ENCODE results near the gene TRNP1.
A peak's percentile ranks its signal among the peaks of the same experiment; 100 is the strongest.
"Not testable (repeated sequence)": the region's sequence is repeated elsewhere in the genome, so short reads cannot be mapped to it uniquely, and the experiment has no call there.

The TRNP1 gene, protein sequence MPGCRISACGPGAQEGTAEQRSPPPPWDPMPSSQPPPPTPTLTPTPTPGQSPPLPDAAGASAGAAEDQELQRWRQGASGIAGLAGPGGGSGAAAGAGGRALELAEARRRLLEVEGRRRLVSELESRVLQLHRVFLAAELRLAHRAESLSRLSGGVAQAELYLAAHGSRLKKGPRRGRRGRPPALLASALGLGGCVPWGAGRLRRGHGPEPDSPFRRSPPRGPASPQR

DNA sequence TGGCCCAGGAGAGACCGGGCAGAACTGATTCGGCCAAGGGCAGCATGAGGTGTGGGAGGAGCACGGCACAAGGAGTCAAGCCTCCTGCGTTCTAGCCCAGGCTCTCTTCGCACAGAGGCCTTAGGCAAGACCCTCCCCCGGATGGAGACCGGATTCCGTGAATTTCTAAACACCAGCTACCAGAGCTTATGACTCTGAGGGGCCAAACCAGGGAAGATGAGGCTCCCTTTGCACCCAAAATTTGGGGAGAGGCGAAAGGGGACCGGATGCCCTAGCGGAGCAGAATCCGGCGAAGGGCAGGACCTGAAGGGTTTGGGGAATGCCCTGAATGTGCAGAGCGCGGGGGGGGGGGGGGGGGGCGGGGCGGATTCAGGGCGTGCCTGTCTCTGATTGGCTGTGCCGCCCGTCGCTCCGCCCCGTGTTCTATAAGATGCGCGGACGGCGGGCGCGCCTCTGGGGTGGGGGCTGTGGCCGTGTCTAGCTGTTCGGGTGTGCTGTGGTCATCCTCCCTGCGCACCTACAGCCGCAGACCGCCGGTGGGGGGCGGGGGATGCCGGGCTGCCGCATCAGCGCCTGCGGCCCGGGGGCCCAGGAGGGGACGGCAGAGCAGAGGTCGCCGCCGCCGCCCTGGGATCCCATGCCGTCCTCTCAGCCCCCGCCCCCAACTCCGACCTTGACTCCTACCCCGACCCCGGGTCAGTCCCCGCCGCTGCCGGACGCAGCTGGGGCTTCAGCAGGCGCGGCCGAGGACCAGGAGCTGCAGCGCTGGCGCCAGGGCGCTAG lies at the start of gene TRNP1:
Gene TRNP1, plus strand, starts transcription at position 456 of the 783 bp plus-strand sequence. Its CDS starts 95 bp downstream, at position 551.
- peak; percentile 76 for DNase-seq

DNA sequence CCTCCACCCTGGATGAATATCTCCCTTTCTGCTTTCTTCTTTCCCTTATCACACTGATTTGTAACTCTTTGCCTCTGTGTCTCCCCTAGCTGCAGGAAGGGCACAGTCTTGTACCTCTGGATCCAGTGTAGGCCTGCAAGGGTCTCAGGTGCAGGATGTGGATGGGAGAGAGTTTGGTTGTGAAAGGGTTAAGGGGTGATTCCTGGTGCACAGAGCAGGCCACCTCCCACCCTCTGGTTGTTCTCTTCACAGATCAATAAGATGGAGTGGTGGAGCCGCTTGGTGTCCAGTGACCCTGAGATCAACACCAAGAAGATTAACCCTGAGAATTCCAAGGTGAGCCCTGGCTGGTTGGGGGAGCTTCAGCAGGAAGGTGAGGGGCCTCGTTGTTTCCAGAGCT lies 48.4 kb upstream of the TRNP1 start:
- no peak for DNase-seq

DNA sequence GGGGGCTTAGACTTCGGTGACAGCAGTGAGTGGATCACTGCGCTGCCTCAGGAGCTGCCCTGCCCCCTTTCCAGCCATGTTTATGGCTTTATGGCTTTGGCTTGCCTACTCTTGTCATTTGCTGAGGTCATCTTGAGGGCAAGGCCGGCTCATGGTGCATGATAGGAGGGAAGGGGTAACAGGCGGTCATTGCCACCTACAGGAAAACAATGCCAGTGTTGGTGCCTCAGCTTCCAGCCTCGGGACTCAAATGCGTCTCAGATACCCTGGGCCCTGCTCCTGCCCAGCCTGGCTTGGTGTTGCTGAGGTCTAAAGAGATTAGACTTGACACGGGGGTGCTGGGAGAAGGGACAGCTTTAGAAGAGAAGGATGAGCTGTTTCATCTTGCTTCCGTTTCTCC lies 47.8 kb upstream of the TRNP1 start:
- DNase-seq = no peak

DNA sequence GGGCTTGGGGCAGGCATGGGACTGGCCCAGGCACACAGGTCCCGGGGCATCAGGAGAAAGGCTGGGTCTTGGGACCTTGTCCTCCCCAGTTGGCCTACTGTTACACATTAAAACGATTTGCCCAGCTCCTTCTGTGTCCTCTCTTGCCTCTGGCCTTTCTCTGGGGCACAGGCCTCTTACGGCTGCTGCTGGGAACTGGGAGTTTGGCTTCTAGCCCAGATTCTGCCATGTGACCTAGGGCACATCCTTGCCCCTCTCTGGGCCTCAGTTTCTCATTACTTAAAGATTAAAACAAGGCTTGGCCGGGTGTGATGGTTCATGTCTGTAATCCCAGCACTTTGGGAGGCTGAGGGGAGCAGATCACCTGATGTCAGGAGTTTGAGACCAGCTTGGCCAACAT lies 47.2 kb upstream of the TRNP1 start:
- DNase-seq = no peak

DNA sequence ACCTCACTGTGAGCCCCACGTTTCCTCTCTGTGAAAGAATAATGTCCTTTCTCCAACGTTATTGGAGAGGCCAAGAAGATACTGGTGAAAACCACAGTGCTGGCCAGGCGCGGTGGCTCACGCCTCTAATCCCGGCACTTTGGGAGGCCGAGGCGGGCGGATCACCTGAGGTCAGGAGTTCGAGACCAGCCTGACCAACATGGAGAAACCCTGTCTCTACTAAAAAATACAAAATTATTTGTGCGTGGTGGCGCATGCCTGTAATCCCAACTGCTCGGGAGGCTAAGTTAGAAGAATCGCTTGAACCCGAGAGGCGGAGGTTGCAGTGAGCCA lies 44.8 kb upstream of the TRNP1 start:
- DNase-seq = not testable (repeated sequence)

DNA sequence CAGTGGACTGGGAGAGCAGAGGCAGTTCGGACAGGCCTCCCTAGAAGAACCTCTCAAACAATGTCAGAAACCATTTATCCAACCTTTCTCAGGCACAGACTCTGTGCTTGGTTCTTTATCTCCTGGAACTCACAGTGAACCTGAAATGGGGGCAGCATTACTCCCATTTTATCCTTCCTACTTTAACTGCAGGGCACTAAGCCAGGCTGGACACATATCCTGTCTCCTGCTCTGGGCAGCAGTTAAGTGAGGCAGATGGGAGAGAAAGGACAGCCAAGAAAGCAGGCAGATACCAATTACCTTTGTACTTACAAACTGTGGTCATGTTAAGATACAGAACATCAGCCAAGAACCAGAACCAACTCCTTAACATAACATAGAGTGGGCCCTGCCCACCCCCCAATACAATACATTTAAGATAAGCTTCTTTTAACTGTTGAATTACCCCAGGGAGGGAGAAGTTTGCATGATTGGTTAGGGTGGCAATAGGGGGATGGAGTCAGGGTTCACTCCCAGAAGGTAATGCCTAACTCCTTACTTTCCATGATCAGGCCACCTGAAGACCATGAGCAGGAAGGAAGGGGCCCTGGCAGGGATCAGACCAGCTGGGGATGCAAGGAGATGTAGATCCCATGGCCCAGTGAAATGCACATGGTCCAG lies 44.1 kb upstream of the TRNP1 start:
- no peak for DNase-seq

DNA sequence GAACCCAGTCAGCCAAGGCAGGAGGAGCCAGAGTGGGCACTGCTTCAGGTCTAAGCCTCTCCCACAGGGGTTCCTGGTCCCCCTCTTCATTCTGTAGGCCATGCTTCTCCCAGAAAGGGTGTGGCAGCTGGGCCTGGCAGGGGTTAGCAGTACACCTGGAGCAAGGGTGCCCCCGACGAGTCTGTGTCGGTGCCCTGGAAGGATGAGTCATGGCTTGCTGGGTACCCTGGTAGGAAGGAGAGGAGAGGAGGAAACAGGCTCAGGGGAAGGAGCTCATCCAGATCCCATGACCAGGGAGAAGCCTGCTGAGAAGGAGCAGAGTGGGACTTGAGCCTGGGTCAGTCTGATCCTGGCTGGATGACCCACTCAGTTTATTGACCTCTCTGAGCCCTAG lies 43.6 kb upstream of the TRNP1 start:
- no peak for DNase-seq

DNA sequence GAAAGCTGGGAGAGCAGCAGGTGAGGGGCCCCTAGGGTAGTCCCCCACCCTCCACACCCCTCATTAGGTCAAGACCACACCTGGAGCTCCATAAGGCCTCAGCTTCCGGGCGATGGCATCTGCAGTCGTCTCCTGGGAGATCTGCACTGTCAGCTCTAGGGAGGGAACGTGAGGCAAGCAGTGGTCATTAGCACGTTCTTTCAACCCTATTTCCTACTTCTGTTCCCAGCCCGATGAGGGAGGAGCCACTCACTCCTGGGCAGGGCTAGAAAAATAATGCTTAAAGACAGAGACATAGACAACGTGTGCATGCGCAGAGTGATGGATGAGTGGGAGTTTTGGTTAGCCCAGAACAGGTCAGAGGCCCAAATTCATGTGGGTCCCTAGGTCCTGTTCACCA lies 42.9 kb upstream of the TRNP1 start:
- no peak for DNase-seq

DNA sequence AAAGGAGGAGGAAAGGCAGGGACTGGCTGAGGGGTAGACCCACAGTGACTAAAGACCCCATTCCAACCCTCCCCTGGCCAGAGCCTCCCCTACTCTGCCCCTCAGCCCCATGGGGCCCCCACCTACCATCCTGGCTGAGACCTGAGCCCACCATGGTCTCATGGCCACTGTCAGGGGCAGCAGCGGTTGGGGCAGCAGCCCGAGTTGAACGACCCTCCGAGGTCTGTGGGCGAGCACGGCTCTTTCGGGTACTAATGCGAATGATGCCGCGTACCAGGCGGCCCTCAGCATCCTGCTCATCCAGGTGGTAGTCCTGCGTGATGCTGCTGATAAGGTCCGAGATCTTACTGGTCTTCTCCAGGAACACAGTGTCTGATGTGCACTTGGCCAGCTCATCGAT lies 42.3 kb upstream of the TRNP1 start:
- DNase-seq = no peak

DNA sequence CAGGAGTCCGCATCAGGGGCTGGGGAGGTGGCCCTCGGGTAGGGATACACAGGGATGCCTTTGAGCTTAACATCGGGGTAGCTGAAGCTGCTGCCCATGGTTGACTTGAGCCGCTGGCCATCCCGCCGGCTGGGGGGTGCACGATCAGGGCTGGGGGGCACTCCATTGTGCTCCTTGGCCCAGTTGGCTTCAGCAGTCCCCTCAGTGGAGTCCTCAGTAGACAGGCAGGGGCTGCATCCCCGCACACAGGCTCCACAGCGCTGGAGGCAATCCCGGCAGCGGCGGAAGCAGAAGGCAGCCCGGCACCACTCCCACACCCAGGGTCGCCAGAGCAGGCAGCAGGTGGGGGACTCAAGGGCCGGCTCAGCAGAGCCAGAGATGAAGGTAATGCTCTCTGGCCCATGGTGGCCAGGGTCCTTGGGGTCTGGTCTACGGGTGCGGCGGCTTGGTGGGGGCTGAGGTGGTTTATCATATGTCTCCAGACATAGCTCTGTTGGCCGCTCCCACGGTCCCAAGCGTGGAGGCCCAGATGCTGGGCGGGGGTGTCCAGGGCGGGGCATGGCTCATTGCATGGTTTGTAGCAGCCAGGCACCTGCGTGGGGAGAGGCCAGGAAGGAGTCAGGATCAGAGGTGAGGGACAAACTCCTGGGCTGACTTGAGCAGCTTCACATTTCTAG lies 41.5 kb upstream of the TRNP1 start:
- peak; percentile 35 for DNase-seq

DNA sequence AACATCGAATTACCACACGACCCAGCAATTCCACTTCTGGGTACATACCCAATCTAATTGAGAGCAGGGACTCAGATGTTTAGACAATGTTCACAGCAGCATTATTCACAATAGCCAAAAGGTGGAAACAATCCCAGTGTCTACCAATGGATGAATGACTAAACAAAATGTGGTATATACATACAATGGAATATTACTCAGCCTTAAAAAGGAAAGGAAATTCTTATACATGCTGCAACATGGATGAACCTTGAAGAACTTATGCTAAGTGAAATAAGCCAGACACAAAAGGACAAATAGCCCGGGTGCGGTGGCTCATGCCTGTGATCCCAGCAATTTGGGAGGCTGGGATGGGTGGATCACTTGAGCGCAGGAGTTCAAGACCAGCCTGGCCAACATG lies 40.1 kb upstream of the TRNP1 start:
- no peak for DNase-seq

DNA sequence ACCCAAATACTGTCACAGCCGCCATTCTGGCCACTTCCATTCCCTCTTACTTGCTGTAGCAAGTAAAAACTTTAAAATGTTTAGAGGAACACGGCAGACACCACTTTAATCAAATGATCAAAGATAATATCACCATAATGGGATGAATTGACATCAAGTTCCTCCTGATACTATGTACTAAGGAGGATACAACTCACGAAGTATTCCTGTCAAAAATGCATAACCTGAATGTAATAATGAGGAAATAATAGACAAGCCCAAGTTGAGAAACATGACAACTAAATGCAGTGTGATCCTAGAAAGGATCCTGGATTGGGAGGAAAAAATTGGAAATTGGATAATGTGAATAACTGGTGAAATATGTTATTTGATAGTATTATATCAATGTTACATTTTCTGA lies 37.2 kb upstream of the TRNP1 start:
- no peak for DNase-seq

DNA sequence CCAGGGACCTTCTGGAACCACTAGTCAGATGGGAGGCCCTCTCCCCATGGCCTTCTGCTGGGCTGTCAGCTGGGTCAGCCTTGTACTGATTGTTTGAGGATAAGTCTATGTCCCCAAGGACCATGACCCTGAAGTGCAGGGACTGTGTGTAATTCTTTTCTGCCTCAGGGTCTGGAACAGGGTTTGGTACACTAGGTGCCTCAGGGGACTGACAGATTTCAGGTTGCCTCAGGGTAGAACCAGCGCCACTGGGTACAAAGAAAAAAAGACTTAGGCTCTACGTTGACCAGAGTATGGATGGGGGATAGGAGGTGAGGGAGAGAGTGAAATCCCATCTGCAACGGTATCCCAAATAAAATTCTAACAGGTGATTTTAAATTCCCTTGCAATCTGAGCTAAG lies 36.2 kb upstream of the TRNP1 start:
- no peak for DNase-seq

DNA sequence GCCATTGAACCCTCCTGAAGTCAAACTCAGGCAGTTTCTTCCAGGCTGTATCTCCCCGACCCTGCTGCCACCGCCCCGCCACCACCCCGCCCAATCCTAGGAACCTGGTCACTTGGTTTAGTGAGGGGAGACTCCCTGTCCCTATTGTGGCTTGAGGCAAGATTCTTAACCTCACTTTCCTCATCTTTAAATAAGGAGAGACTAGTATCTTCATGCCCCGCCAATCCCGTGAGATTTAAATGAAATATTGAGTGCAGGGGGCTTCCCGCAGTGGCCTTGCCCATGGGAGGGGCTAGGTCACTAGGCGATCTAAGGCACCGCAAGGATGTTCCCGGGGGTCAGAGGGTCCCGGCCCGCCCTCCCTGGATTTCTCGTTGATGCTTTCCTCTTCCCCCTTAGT lies 34.2 kb upstream of the TRNP1 start:
- DNase-seq = no peak

DNA sequence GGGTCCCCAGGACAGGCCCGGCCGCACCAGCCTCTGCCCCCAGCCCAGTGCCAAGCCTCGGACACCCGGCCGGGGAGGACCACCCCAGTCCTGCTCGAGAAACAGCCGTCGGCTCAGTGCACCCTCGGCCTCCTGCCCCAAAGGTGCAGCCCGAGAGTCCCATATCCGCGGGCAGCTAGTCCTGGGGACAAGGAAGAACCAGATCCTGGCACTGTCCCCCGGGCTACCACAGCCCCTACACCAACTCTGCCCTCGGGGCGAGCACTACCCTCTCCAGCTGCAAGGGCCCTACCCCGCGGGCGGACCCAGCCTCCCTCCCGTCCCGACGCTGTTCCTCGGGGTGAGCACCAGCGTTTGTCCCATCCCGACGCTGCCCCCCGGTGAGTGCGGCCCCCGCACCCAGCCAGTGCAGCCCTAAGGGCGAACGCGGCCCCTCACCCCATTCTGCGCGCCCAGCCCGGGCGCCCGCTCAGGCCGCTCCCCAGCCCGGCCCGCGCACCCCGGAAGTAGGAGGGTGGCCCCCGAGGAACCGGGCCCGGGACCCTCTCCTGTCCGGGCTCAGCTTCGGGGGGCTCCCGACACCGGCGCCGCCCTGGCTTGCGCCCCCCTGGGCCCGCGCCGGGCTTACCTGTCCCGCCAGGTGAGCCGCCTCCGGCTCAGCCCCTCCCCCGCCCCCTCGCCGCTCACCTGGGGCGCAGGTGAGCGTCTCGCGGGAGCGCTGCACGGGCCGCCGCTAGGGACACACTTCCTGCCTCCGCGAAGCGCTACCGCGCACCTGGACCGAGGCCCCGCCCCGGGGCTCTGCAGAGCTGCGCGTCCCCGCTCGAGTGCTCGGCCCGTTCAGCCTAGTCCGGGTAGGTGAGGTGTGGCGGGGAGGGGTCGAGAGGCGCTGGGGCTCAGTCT lies 33.5 kb upstream of the TRNP1 start, which contains the start of gene KDF1:
Gene KDF1, minus strand, starts transcription at position 747 of the 903 bp plus-strand sequence. CDS start 8,088 bp downstream, outside the sequence.
- DNase-seq = no peak

DNA sequence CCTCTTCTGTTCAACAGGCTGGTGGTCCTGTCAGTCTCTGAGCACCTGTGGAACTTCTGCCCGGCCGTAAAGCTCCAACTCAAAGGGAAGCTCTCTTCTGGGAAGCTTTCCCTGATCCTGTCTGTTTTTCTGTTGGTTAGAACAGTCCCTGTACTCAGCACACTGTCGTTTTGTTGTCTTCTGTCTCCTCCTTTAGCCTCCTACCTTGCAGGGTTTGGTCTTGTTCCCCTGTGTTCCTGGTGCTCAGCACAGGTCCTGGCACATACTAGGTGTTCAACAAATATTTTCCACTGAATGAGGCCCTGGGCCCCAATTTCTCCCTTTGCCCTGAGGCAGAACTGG lies 32.9 kb upstream of the TRNP1 start:
- DNase-seq = no peak

DNA sequence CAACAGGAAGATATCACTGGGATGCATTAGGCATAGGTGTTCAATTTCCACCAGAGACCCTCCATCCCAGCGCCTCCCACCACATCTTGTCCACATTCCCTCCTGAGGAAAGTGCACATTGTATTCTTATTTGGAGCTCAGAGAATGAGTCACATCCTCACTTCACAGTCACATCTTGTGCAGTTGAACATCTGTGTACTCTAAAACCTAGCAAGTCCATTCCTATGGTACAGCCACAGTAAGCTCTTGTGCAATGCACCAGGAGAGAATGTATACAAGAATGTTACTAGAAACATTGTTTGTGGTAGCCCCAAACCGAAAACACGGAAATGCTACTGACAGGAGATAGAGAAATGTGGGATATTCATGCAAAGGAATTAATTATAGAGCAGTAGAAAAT lies 31.7 kb upstream of the TRNP1 start:
- DNase-seq = peak; percentile 34

DNA sequence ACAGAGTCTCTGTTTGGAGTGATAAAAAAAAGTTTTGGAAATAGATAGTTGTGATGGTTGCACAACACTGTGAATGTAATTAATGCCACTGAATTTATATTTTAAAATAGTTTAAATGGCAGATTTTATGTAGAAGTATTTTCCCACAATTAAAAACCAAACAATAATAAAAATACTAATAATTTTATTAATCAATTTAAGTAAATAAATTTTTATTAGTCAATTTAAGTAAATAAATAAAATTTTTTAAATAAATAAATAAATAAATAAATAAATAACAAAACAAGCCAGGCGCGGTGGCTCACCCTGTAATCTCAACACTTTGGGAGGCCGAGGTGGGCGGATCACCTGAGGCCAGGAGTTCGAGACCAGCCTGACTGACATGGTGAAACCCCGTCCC lies 28.3 kb upstream of the TRNP1 start:
- no peak for DNase-seq

DNA sequence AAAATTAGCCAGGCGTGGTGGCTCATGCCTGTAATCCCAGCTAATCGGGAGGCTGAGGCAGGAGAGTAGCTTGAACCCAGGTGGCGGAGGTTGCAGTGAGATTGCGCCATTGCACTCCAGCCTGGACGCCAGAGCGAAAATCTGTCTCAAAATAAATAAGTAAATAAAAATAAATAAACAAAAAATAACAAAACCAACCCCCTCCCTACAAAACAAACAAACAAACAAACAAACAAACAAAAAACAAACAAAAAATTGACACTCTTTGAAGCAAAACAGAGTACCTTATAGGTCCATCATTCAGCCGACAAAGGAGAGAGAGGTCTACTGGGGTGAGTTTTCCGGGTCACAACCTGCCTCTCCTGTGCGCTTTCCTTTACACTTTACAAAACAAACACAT lies 27.9 kb upstream of the TRNP1 start:
- no peak for DNase-seq

DNA sequence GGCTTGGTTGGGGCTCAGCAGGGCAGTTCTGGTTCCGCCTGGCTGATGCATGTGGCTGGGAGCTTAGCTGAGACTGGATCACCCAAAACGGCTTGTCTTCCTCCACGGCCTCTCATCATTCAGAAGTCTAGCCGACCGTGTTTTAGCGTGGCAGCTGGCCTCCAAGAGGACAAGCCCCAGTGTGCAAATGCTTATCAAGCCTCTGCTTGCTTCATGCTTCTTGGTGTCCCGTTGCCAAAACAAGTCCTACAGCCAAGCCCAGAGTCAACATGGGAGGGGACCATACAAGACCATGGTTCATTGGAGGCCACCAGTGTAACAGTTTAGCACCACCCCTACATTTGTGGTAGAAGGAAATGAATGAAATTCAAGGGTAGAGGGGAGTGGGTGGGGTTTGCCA lies 22.7 kb upstream of the TRNP1 start:
- no peak for DNase-seq

DNA sequence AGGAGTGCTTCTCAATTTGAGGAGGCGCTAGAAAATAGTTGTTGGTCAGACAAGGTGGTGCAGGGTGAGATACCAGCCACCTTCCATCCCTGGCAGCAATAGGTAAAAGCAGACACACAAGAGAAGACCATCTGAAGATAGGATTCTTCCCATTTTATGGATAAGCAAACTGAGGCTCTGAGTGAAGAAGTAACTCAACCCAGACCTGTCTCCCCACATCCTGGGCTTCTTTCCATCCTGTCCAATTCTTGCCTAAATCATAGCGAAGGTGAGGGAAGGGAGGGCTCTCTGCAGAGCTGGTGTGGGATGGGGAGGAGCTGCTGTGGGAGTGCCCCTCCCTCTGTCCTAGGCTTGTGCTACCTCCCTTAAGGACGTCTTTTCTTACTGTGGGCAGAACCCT lies 21.9 kb upstream of the TRNP1 start:
- DNase-seq = no peak

DNA sequence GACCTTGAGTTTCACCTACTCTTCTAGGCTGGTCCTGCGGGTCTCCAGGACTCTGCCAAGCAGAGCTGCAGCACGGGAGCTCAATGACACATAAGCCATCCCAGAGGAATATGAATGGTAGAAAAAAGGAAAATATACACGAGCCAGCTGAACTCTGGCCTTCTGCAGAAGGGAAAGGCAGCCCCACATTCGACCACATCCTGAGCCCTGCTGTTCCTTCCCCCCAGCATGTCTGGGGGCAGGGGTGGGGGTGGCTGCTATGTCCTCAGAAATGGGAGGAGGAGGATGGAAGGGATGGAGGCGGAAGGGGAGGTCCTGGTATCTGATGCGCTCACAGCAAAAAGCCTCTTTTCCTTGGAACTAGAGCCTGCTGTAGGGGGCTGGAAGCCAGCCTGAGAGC lies 21.1 kb upstream of the TRNP1 start:
- DNase-seq = no peak

DNA sequence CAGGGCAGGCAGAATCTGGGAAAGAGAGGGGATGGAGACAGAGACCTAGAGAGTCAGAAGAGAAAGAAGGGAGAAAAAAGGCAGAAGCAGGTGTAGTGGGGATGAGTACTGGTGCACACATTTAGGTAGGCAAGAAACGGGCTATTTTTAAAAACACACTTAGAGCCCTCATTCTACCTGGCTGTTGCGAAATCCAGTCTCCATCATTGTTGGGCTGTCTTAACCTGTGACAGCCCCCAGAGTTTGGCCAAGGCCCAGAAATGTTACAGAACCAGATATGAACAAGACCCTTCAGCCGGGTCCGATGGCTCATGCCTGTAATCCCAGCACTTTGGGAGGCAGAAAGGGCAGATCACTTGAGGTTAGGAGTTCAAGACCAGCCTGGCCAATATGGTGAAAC lies 20.7 kb upstream of the TRNP1 start:
- DNase-seq = no peak

All from hematopoietic multipotent progenitor cell treated with erythropoietin and hydrocortisone succinate and interleukin-3 and kit ligand, for 4 days (in vitro differentiated cells).